ENCODE results near the gene DOK5.

GRCh38 chr20:54532573-54532972, 57.2 kb downstream of the DOK5 start:
- TF ChIP-seq CTCF (IDR thresholded peaks at IDR 0.05; ENCODE audit: low read length) (no peak), EZH2 (optimal IDR thresholded peaks at IDR 0.05; ENCODE audit: low read depth, low read length) (no peak)
